ENCODE measurements around the gene MTURN. TPM values are rescaled to one million over a fixed set of nuclear protein-coding genes. Genes with fewer than 3 reads are reported as not detected.

The MTURN gene
- total RNA-seq, 4 donors from 2014 or later = 196 to 252 (median 225) TPM

DNA sequence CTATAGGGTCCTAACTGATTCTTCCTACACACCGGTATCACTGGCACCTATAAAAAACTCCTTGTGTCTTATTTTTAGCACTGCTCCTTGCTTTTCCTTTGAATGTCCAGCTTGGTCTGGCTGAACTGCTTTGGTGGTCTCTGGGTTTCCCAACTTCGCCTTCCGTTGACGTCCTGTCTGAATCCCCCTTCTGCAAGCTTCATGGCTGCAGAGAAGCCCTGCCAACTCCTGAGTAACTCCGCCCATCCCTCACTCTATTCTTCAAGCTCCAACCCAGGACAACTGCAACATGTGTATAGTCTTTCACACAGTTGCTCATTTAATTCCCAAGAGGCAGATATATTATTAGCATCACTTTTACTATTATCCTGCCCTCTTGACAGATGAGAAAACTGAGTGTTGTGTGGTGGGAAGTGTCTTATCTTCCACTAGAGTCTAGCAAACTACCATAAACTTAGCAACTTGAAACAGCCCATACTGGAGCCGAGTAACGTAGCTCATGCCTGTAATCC is 40.9 kb downstream of the MTURN start:
- WGBS, 2 donors (ENCODE audit: low coverage in 1 of 2) = 70 to 75% methylated on average over 6 to 7 of the region's 7 CpGs

DNA sequence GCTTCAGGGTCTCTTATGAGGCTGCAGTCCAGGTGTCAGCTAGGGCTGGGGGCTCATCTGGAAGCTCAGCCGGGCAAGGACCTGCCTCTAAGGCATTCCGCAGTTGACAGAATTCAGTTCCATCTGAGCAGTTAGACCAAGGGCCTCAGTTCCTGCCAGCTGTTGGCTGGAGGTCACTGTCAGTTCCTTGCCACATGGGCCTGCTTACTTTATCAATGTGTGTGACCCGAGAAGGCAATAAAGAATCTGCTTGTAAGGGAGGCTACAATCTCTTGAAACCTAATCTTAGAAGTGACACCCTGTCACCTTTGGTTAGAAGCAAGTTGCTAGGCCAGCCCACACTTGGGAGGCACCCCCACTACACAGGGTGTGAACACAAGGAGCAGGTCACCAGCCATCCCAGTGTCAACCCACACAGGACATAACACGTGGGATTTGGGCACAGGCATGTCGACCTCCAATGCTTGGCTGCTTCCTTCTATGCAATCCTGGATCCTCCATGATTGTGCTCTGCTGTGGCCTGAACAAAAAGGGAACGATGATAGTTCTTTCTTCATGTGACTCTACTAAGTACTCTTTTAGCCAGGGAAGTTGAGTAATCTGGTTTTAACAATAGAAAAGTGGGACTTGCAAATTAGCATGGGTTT is 41.8 kb downstream of the MTURN start:
- no peak overlapping the region for H3K4me3 ChIP-seq

More for the DNA sequence above, 40.9 kb downstream of the MTURN start:
- TF ChIP-seq, protein P1, sequence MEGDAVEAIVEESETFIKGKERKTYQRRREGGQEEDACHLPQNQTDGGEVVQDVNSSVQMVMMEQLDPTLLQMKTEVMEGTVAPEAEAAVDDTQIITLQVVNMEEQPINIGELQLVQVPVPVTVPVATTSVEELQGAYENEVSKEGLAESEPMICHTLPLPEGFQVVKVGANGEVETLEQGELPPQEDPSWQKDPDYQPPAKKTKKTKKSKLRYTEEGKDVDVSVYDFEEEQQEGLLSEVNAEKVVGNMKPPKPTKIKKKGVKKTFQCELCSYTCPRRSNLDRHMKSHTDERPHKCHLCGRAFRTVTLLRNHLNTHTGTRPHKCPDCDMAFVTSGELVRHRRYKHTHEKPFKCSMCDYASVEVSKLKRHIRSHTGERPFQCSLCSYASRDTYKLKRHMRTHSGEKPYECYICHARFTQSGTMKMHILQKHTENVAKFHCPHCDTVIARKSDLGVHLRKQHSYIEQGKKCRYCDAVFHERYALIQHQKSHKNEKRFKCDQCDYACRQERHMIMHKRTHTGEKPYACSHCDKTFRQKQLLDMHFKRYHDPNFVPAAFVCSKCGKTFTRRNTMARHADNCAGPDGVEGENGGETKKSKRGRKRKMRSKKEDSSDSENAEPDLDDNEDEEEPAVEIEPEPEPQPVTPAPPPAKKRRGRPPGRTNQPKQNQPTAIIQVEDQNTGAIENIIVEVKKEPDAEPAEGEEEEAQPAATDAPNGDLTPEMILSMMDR (IDR thresholded peaks at IDR 0.05) = no peak
- no peak for TF ChIP-seq EP300 (IDR thresholded peaks at IDR 0.05)
- no peak for TF ChIP-seq POLR2AphosphoS5 (IDR thresholded peaks at IDR 0.05)
- no peak for TF ChIP-seq POLR2A (IDR thresholded peaks at IDR 0.05)
- Histone ChIP-seq H3K27ac (peak overlapping the region in 2 of 4 donors; percentile 35 to 84), H3K27me3 (no peaks in the 10 kb centered on the region), H3K4me3 (no peak overlapping the region), H3K36me3 (no peaks in the 10 kb centered on the region), H3K4me1 (peaks cover 10 to 96% (median 22%) of the 10 kb centered on the region in 3 donors), H3K9me3 (no peaks in the 10 kb centered on the region)
- no peak for ATAC-seq

GRCh38 chr7:30177186-30177585 is 42.4 kb downstream of the MTURN start:
- ATAC-seq = no peak
- Histone ChIP-seq H3K27ac (peak overlapping the region in 1 of 4 donors; percentile 30), H3K9me3 (no peaks in the 10 kb centered on the region), H3K4me3 (no peak overlapping the region), H3K36me3 (no peaks in the 10 kb centered on the region), H3K27me3 (no peaks in the 10 kb centered on the region), H3K4me1 (peaks cover 19 to 96% (median 19%) of the 10 kb centered on the region in 3 donors)
- whole genome bisulfite sequencing, 2 donors (ENCODE audit: low coverage in 1 of 2) = 86% methylated on average over 4 of the region's 5 CpGs; no CpG with 5 or more reads in 1 of the 2 donors
- TF ChIP-seq POLR2A (IDR thresholded peaks at IDR 0.05) (no peak), EP300 (IDR thresholded peaks at IDR 0.05) (no peak), POLR2AphosphoS5 (IDR thresholded peaks at IDR 0.05) (no peak)
- TF ChIP-seq, protein P1 (IDR thresholded peaks at IDR 0.05) = no peak

More for the DNA sequence above, 41.8 kb downstream of the MTURN start:
- peaks cover 16 to 96% (median 22%) of the 10 kb centered on the region in 3 donors for H3K4me1 ChIP-seq
- TF ChIP-seq, protein P1 (IDR thresholded peaks at IDR 0.05) = no peak
- TF ChIP-seq POLR2AphosphoS5 (IDR thresholded peaks at IDR 0.05) (no peak), EP300 (IDR thresholded peaks at IDR 0.05) (no peak), POLR2A (IDR thresholded peaks at IDR 0.05) (no peak)
- peak overlapping the region in 1 of 4 donors; percentile 10 for H3K27ac ChIP-seq
- 37 to 77% methylated on average over 2 to 4 of the region's 6 CpGs for WGBS, 2 donors (ENCODE audit: low coverage in 1 of 2)
- H3K36me3 ChIP-seq = no peaks in the 10 kb centered on the region
- no peak for ATAC-seq
- no peaks in the 10 kb centered on the region for H3K27me3 ChIP-seq
- no peaks in the 10 kb centered on the region for H3K9me3 ChIP-seq

GRCh38 chr7:30177965-30178364 is 43.2 kb downstream of the MTURN start:
- Histone ChIP-seq H3K27ac (peak overlapping the region in 1 of 4 donors; percentile 30), H3K36me3 (no peaks in the 10 kb centered on the region), H3K4me1 (peaks cover 18 to 96% (median 21%) of the 10 kb centered on the region in 3 donors), H3K9me3 (no peaks in the 10 kb centered on the region), H3K27me3 (no peaks in the 10 kb centered on the region), H3K4me3 (no peak overlapping the region)
- ATAC-seq = no peak
- WGBS, 2 donors (ENCODE audit: low coverage in 1 of 2) = 19 to 20% methylated on average over 3 of the region's 3 CpGs
- no peak for TF ChIP-seq POLR2A (IDR thresholded peaks at IDR 0.05)
- TF ChIP-seq POLR2AphosphoS5 (IDR thresholded peaks at IDR 0.05) = peak; percentile 36
- TF ChIP-seq EP300 (IDR thresholded peaks at IDR 0.05) = no peak

GRCh38 chr7:30178748-30179436 is 44.1 kb downstream of the MTURN start:
- peak; percentile 31 for ATAC-seq
- Histone ChIP-seq H3K9me3 (no peaks in the 10 kb centered on the region), H3K4me3 (no peak overlapping the region), H3K36me3 (no peaks in the 10 kb centered on the region), H3K4me1 (peaks cover 10 to 95% (median 18%) of the 10 kb centered on the region in 3 donors), H3K27ac (peak overlapping the region in 2 of 4 donors; percentile 6), H3K27me3 (no peaks in the 10 kb centered on the region)
- WGBS, 2 donors (ENCODE audit: low coverage in 1 of 2) = 31 to 39% methylated on average over 2 to 3 of the region's 3 CpGs
- no peak for TF ChIP-seq EP300 (IDR thresholded peaks at IDR 0.05)
- no peak for TF ChIP-seq POLR2A (IDR thresholded peaks at IDR 0.05)
- TF ChIP-seq, protein P1 (IDR thresholded peaks at IDR 0.05) = no peak
- TF ChIP-seq POLR2AphosphoS5 (IDR thresholded peaks at IDR 0.05) = no peak
